ENCODE measurements around the gene FNDC1.

The FNDC1 gene

GRCh38 chr6:159212525-159213280 lies 43.5 kb downstream of the FNDC1 start:
- no peak for DNase-seq

DNA sequence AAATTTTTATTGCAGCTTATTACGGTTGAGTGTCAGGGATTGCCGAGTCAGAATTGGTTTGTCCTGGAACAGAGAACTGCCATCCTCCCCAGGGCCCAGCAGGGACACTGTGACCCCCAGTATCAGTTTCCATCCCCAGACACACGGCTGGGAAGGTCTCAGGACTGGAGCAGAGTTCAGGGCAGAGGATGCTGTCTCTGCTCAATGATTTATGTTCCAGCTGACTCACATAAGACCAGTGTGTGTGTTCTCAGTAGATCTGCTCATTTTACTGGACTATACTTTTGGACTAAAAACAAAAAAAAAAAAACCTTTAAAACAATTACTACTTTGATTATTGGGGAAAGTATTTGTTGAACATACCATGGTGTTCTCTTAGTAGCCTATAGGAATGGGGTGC lies 44.2 kb downstream of the FNDC1 start:
- no peak for DNase-seq

- DNase-seq = no peak
Measured at GRCh38 chr6:159214281-159214680, 45.1 kb downstream of the FNDC1 start.

- DNase-seq = no peak
Measured at GRCh38 chr6:159217595-159218275, 48.5 kb downstream of the FNDC1 start.

DNA sequence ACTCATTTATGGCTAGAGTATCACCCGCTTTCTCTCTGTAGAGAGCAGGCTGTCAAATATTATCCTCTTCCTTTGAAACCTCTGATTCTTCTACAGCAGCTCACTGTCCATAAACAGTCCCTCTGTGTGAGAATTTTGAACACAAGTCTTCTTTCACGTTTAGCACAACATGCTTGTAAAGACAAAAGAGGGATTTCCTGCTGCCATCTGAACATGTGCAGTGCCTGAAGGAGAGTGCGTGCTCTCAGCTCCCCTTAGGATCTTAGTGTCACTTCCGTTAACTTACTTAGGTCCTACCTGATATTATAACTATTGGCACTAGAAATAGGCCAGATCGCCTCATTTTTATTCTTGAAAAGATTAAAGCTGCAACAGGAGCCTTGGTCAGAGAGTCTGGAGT lies 50.9 kb downstream of the FNDC1 start:
- DNase-seq = no peak

DNA sequence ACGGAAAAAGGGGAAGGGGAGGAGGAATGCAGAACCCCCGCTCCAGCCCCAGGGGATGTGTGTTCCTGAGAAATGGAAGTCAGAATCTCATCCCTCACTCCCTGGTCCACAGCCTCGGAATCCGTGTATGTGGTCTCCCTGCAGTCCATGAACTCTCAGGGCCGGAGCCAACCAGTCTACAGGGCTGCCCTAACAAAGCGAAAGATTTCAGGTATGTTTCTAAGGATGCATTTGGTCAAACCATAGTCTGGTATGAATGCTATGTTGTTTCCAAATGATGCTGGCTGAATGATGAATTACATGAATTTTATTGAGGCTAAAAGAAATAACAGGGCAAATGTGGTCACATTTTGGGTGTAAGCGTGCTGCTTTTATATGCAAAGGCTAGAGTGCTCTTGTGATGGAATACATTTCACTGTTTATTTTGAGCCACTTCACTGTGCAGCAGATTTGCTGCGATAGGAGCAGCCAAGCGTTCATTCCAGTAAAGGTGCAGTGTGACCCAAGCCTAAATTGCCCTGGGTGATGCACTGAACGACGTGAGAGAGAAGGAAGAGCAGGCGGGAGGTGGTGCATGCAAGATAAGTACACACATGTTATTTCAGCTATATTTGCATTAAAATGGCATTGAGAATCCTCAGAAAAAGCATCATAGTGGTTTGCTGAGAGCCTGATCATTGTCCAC lies 52.4 kb downstream of the FNDC1 start:
- DNase-seq = no peak

- no peak for DNase-seq
Measured at GRCh38 chr6:159224452-159224851, 55.3 kb downstream of the FNDC1 start.

DNA sequence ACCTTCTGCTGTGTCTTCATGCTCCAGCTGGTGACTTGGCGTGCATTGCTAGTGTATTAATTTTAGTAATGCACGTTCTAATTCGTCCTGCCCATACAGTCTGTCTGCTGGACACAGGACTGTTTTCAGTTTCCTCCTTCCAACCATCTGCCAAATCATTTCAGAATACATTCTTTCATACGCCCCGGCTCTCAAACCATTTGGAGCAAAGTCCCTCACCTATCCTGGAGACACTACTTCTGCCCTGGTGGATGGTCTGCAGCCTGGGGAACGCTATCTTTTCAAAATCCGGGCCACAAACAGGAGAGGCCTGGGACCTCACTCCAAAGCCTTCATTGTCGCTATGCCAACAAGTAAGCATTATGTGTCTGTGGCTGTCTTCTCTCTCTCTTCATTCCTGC lies 60.5 kb downstream of the FNDC1 start:
- no peak for DNase-seq

GRCh38 chr6:159232106-159232645 lies 63.0 kb downstream of the FNDC1 start:
- DNase-seq = no peak

GRCh38 chr6:159232751-159233150 lies 63.6 kb downstream of the FNDC1 start:
- DNase-seq = no peak

GRCh38 chr6:159233365-159234101 lies 64.3 kb downstream of the FNDC1 start:
- DNase-seq = no peak

- DNase-seq = no peak
Measured at GRCh38 chr6:159234102-159234553, 64.9 kb downstream of the FNDC1 start.

DNA sequence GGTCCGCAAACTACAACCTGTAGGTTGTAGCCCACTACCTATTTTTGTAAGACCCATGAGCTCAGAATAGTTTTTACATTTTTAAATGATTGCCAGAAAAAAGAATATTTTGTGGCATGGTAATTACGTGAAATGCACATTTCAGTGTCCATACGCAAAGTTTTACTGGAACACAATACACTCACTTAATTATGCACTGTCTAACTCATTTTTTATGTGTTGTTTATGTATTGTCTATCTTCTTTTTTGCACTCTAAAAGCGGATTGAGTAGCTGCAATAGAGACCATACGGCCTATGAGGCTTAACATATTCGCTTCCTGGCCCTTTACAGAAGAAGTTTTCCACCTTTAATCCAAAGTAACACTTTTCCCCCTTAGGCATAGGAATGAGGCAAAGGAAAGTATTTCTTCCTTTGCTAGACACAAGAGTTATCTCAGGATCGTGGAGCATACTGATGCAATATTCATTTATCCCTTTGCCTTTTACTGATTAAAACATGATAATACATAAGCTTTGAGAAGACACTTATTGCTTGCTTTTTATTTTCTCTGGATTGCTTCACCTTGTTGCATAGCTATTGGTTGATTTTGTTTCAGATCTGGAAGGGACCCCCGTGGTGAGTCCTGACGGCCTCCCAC lies 69.8 kb downstream of the FNDC1 start:
- no peak for DNase-seq

DNA sequence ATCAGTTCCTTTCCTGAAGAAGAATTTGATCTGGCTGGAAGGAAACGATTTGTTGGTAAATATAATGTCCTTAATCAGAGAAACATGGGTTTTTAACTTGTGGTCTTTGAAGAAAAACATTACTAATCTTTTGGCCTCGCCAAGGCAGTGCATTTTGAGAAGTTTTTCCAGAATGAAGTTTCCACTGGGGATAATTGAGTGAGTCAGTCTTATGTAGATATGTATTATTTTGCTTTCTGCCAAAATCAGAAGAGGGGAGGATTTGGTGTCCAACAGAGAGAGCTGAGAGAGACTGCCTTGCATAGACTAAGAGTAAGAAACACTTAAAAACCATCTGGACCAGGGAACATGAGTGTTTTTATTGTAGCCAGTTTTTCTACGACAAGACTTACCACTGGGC lies 79.9 kb downstream of the FNDC1 start:
- DNase-seq = no peak

- no peak for DNase-seq
Measured at GRCh38 chr6:159249752-159250151, 80.6 kb downstream of the FNDC1 start.

DNA sequence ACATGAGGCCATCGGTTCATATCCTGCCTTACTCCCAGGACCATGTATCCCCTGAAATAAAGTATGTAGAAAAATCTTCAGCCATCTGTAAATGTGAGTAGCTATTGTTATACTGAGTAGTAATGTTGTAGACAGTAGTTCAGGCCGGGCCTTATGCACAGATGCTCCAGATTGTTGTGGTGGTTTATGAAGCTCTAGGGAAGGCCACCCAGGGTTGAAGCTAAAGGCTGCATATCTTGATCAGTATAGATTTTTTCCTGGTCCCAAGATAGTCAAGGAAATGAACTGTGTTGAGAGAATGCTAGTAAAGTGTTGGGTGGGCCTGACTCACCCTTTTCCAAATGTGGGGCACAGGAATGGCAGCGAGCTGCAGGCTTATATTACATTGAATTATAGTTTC lies 81.4 kb downstream of the FNDC1 start:
- DNase-seq = no peak

DNA sequence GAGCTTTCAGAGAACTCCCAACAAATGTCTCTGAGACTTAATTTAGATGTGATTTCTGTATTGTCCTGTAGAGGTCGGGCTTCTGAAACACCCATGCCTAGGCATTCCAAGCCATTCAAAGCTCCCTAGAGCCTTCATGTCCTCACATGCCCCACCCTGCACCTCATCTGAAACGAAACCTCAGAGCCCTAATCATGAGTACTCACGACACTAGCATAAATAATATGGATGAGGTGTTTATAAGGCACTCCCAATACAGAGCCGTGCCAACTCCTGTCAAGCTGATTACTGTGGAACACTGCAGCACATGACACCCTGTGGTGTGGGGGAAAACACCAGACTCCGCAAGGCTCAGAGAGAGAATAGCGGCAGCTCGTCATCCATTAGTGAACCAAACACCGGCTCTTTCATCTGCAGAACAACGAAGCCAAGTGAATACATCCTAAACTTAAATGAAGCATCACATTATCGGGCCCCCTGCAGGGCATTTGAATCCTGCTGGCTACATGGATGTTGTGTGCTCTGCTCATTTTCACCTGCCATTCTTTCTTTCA lies 83.8 kb downstream of the FNDC1 start:
- DNase-seq = no peak

DNA sequence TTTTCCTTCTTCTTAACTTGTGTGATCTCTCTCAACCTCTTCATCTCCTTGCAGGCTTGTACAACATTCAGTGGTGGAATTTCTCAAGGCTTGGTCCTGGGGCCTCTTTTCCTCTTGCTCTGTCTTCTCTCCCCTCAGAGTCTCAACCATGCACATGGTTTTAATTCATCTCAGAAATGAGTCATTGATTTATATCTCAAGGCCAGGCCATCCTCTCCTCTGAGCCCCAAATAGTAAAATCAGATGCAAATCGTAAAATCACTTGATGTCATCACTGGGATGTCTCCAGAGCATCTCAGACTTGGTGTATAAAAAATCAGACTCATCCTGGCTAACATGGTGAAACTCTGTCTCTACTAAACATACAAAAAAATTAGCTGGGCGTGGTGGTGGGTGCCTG lies 85.0 kb downstream of the FNDC1 start:
- no peak for DNase-seq

- DNase-seq = no peak
Measured at GRCh38 chr6:159255434-159255951, 86.3 kb downstream of the FNDC1 start.

DNA sequence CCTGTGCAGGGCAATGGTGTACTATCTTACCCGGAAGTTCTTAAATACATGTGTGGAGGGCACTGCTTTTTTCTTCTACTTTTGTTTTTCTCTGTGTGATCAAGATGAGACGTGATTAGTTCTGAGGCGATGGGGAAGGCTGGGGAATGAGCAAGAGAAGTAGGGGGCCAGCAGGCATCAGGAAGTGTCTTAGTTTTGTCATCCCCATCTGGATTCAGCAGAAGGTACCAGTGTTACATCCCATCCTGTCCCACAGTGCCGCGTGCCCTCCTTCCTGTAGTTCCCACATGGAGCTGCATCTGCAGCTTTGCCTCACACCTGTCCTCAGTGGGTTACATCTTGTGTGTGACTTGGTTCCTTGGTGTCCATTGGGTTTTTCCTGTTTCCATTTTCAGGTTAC lies 86.9 kb downstream of the FNDC1 start:
- DNase-seq = no peak

GRCh38 chr6:159257846-159258245 lies 88.6 kb downstream of the FNDC1 start:
- no peak for DNase-seq

Measured in activated naive CD4-positive, alpha-beta T cell (primary cell).